SK-N-MC (cell line): ENCODE data around the gene SMCHD1.

Source experiments
- EZH2 ChIP-seq: fragments of 200-600 bp; sonication (generic); IDR thresholded peaks from one replicate; pipeline ENCODE4 v1.6.1; 2017; ENCODE audit warnings: antibody characterized with exemption
- POLR2AphosphoS5 ChIP-seq: IDR thresholded peaks from 2 replicates; pipeline ENCODE4 v1.6.1; 2012; ENCODE audit warnings: mild to moderate bottlenecking, low read depth, low read length, borderline replicate concordance

- TF ChIP-seq EZH2 = no peak
- no peak for TF ChIP-seq POLR2AphosphoS5
Observed at GRCh38 chr18:2683055-2683454, 27.5 kb downstream of the SMCHD1 start.
